Midbrain (tissue), 1 donor: ENCODE results near the gene AMACR.
"Not testable (repeated sequence)": the region's sequence is repeated elsewhere in the genome, so short reads cannot be mapped to it uniquely, and the experiment has no call there.

Source experiments
- DNase-seq: peaks from one replicate; lab custom pipeline; 2025; lab: John Stamatoyannopoulos, UW

Gene AMACR

DNA sequence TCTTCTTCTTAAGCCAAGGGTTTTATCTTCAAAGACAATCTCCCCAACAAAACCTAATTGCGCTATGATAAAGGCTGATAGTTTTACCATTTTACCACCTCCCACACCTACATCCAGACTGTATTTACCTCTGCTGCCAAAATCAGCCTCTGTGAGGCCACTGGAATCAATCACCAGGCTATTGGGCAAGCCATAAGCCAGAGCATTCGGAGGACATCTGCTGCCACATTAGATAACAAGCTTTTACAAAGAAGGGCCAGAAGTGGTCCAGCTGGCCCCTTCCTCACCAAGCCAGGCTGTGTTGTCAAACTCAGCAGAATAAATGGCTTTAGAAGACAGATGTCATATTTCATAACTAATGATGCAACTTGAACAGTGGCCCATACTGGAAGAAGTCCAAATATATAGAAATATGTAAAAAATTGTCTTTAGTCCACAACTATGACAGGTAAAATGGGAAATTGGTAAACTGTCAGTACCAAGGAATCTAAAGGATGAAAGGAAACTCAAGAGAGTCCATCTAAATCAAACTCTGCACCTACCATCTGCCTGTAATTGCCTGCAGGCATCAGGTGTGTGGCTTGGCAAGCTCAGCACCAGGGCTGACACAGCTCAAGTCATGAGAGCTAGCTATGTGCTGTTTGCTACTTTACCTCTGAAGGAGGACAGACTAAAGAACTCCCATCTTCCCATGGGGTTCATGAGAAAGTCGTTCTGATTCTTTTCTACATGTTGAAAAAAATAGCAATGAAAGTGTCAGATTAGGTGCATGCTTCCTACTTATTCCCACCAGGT, 39.4 kb downstream of the AMACR start:
- no peak for DNase-seq

DNA sequence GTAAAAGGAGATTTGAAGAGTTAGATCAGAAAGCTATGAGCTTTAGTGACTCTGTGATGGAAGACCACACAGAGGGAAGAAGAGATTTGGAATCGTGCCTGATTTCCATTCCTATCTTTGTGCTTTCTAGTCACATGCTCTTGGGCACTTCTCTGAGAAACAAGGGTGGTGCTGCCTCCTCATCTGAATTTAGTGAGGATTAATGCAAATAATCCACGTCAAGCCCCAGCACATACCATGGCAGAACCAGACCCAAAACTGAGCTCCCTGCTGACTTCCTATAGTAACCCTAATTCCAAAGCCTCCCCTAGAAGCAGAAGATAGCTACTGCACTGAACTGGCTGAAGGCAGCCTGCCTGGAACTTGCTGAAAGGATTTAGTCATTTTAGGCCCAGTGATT, 41.0 kb downstream of the AMACR start:
- no peak for DNase-seq

- DNase-seq: no peak
Observed at GRCh38 chr5:33964132-33964700, 43.6 kb downstream of the AMACR start.

DNA sequence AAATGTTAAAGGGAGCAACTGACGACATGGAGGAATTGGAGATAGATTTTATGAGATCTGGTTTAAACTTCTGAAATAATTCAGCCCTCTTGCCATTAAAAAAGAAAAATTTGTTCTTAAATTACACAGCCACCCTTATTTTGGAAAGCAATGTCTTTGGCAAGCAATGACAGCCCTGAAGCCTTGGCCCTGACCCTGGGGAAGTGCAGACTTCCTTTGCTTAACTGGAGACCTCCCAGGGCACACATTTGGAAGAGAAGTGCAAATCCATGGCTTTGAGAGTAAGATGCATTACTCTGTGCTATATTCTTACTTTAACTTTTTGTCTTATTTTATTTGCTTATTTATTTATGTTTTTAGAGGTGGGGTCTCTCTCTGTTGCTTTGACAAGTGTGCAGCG, 49.7 kb downstream of the AMACR start:
- DNase-seq: no peak

DNA sequence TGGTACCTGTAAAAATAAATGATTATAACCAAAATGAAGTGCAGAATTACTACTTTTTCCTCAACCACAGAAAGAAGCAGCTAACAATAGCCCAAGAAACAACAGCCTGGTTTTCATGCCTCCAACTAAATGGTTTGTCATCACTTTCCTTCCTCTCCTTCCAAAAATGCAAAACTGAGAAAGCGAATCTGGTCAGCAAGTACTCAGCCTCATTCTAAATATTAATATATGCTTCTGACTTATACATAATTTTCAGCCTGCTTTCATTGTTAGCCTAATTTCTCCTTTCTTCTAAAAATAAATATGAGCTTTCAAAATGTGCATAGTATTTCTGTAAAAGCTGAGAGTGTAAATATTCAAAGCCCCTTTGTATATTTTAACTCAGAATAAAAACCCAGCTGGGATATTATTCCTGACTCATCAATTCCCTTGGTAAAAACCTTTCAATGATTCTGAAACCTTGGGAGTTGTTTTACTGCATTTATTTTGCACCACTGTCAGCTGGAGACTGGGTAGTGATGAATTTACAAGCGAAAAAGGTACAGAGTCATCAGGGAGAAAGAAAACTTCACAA, 50.2 kb downstream of the AMACR start:
- no peak for DNase-seq

- DNase-seq: not testable (repeated sequence)
Observed at GRCh38 chr5:33952175-33952574, 55.7 kb downstream of the AMACR start.

- no peak for DNase-seq
Observed at GRCh38 chr5:33944543-33945132, 63.2 kb downstream of the AMACR start.

- DNase-seq: no peak
Observed at GRCh38 chr5:33941090-33941489, 66.8 kb downstream of the AMACR start.

DNA sequence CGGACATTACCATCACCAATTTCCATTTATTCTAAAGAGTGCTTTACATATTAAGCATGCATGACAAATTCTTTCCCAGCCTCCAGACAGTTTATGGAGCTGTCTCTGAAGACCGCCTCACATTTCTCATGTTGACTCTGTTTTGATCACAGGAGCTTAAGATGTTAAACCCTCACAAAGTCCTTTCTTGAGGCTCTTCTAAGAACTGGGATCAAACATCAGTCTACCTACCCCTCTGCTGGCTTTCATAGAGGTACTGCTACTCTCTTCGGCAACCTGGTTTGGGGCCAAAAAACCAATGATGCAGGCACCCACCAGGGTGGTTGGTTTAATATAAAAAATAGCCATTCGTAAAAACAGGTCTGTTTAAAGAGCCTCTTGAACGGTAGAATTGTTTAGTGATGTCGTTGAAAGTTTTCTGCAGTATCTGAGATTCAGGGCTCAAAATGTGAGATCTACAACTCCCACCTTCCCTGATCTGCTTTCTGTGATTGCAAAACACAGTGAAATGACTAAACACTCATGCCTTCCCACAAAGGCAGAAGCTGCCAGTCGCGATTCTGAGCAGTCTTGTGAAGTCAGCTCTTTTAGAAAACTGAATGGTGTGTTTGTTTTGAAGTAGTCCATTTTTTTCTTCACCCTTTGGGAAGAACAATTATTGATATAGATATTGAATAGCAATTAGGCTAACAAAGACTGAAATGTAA, 68.1 kb downstream of the AMACR start:
- no peak for DNase-seq

- no peak for DNase-seq
Observed at GRCh38 chr5:33938881-33939280, 69.0 kb downstream of the AMACR start.

DNA sequence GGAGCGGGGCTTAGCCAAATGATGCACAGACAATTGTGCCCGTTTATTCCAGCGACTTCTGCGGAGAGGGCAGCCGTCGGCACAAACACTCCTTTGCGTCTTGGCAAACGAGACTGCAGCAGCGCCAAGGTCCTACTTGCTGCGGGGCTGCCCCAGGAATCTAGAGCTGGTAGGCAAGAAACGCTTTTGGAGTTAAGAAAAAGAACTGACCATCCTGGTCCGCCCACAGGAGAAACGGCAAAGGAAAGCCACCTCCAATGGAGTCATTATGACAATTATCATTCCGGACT, 69.4 kb downstream of the AMACR start:
- no peak for DNase-seq

GRCh38 chr5:33937707-33938506, 69.9 kb downstream of the AMACR start:
- DNase-seq: no peak

DNA sequence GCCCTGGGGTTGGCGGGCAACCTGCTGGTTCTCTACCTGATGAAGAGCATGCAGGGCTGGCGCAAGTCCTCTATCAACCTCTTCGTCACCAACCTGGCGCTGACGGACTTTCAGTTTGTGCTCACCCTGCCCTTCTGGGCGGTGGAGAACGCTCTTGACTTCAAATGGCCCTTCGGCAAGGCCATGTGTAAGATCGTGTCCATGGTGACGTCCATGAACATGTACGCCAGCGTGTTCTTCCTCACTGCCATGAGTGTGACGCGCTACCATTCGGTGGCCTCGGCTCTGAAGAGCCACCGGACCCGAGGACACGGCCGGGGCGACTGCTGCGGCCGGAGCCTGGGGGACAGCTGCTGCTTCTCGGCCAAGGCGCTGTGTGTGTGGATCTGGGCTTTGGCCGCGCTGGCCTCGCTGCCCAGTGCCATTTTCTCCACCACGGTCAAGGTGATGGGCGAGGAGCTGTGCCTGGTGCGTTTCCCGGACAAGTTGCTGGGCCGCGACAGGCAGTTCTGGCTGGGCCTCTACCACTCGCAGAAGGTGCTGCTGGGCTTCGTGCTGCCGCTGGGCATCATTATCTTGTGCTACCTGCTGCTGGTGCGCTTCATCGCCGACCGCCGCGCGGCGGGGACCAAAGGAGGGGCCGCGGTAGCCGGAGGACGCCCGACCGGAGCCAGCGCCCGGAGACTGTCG, 70.7 kb downstream of the AMACR start:
- no peak for DNase-seq

- no peak for DNase-seq
Observed at GRCh38 chr5:33936381-33937016, 71.4 kb downstream of the AMACR start, which contains the start of gene RXFP3. Gene RXFP3 (plus strand): TSS chr5:33936386. CDS start chr5:33936741, 355 bp downstream.
